8988T (cell line): ENCODE results near the gene CHSY1.
"Not testable (repeated sequence)": the region's sequence is repeated elsewhere in the genome, so short reads cannot be mapped to it uniquely, and the experiment has no call there.

Experiments used
- DNase-seq: peaks from one replicate; pipeline ENCODE4 v3.0.0; 2011

Gene CHSY1

DNA sequence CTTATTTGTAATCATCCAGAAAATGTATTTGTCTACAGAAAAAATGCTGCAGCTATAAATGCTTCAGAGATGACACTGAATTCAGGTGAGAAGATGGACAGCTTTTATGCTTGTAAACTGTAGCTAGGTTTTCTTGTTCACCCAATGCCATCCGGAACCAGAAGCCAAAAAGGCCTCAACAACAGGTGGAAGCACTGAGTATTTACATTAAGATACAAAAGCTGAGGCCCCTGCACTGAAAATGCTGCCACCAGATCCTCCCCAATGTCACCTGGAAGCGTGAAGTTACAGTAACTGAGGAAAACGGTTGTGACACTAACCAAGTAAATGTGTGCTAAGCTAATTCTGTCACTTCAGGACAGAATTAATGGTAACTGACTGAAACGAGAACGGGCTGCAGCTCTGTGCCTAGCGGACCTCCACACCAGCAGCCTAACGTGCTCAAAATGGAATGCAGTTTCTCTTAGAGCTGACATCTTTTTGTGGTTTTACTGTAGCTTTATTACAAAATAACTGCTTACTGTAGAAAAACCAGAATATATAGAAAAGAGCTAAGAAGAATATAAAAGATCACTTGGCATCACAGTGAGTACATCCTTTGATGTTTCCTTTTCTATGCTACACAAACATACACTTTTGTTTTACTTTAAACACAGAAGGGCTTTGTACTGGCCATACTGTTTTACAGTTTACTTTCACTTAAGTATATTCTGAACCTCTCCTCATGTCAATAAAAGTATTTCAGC, 7.6 kb downstream of the CHSY1 start:
- DNase-seq, result no peak

DNA sequence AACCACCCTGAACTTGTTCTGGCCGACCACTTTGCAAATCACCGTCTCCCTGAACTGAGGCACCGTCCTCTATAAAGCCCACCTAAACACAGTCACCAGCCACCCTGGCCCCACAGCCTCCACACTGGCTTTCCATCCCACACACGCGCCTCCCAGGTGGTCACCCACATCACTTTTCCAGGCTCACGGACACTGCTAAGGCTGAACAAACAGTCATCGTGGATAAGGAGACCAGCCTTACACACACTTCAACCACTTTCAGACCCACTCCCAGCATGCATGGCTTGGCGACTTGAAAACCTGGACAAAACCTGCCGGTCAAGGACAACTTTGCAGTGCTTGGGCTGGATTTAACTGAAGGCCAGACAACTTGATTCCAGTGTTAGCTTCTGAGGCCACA, 8.4 kb downstream of the CHSY1 start:
- DNase-seq, result no peak

DNA sequence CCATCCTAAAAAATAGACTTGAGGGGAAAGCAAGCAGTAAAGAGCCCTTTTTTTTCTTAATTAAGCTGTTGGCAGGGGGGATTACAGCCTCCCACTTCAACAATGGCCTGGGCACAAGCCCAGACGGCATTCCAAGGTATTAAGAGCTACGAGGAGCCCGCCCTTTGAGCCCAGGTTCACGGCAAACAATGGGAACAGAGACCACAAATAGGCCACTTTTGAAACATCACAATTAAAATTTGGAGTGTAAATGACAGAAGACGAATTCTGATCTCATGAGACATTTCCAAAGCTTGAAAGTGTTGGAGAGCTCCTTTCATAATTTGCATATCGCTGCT, 8.9 kb downstream of the CHSY1 start:
- no peak for DNase-seq

DNA sequence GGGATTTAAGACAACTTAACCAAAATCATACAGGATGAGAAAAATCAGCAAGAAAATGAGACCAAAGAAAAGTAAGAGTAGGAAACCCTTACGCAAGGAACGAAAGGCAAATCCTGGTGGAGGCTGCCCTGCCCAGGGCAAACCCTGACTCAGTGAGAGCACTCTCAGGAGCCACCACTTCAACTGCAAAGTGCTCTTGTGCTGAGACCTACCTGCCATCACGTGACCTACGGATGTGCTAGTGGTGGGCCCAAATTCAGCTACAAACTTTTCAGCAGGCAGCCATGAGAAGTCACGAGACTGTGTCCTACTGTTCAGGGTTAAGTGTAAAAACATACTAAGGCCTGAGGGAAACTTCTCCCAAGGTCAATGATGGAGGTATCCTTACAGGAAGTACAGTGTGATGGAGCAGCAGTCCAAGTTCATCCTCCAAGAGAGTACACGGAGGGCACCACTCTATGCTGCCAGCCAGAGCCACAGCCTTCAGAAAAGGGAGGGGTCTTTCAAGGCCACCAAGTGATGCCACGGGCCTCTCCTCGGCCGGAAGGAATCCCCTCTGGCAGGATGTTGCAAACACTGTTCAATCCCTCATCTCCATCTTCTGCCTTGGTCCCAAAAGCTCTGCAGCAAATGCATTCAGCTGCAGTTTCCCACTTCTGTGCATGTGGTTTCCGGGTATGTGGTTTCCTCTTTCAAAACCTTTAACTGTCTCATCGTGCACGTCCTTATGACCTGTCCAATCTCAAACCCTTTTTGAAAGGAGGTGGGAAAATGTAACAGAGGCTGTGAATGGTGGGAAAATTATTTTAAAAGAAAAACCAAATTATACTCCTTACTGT, 9.5 kb downstream of the CHSY1 start:
- DNase-seq, result no peak

DNA sequence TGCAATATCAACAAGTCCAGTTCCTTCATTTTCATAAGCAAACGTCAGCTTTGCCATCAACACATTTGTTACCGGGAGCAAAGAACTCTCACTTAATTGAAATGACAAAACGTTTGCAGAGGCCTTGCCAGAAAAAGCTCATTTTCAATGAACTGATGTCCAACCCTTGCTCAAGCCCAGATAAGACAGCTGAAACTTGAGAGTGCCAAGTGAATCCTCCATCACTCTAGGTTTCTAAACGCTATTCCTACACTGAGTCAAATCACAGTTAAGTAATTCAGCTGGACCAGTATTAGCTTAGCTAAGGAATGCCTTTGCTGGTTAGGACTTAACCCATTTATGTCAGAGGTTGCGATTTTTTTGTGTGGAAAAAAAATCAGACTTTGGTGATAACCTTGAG, 11.5 kb downstream of the CHSY1 start:
- DNase-seq, result no peak

DNA sequence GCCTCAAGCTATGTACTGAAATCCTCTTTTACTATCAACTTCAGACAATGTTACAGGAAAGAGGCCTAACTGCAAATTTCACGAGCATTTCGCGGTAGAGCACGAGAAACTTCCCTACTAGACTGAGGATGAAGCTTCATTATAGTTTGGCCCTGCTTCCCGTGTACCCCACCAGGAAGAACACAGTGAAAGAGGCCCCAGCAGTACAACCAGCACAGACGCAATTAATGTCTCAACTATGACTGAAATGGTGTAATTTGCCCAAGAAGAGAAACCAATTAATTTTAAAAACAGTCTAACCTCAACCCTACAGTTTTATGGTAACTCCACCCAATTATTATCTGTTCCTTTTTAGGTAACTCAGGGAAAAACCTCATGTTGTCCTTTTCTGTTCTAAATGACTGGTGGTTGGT, 12.1 kb downstream of the CHSY1 start:
- DNase-seq, result no peak

DNA sequence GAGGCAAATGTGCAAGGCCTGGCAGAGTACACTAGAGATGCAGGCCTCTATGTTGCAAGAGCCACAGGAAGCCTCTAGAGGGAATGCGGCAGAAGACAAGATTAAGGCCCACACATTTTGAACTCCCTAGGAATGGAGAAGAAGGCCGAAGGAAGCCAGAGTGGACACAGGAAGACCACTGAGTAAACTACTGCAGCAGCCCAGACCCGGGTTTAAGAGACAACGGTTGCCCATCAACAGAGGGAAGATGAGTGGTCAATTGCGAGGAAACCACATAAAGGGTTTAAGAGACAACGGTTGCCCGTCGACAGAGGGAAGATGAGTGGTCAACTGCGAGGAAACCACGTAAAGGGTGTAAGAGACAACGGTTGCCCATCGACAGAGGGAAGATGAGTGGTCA, 14.6 kb downstream of the CHSY1 start:
- DNase-seq, result no peak

DNA sequence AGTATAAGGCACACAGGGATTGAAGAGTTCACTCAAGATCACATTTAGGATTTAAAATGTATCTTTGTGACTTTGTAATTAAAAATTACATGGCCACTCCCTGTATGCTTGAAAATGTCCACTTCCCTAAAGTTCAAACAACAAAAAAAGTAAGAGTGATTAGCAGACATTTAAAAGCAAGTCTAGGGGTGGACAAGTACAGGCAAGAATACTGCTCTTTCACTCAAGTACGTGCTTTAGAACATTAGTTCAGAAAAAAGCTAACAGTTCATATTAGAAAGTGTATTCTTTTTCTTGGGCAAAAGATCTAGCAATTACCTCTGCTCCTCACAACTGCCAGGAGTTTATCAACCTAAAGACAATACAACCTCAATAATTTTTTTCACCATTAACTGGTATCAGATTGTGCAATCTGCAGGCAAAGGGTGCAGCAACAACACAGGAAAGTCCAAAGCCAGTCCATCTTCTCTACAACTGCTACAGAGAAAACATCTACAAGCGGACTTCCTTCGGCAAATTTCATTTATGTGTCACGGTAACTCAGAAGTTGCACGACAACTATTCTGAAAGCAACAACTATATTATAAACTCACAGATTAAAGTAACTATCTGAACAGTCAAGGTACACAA, 18.1 kb downstream of the CHSY1 start:
- DNase-seq, result no peak

DNA sequence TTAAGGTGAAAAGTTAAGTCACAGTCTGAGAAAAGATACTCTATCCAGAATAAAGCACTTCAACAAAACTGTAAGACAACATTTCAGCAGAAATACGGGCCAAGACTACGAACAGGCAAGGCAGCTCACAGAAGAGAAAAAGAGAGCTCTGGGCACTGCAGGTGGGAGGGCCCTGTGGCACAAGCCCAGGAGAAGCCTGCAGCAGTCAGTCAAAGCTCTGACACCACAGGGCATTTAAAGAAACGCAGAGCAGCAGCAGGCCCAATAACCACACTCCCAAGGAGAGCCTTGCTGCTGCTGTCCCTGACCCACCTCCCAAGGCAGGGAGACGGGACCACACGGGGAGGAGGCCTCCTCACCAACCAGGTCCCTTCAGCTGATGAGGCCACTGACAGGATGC, 19.2 kb downstream of the CHSY1 start:
- DNase-seq, result no peak

DNA sequence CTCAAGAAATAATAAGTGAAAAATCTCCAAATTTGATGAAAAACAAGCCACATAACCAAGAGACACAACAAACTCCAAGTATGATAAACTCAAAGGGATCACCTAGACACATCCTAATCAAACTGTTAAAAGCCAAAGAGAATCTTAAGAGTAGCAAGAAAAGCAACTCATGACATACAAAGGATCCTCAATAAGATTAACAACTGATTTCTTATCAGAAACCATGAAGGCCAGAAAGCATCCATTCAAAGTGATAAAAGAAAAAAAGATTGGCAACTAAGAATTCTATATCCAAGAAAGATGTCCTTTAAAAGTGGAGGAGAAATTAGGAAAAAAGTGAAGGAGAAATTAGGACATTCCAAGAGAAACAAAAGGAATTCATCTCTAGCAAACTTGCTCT, 23.5 kb downstream of the CHSY1 start:
- DNase-seq, result no peak

DNA sequence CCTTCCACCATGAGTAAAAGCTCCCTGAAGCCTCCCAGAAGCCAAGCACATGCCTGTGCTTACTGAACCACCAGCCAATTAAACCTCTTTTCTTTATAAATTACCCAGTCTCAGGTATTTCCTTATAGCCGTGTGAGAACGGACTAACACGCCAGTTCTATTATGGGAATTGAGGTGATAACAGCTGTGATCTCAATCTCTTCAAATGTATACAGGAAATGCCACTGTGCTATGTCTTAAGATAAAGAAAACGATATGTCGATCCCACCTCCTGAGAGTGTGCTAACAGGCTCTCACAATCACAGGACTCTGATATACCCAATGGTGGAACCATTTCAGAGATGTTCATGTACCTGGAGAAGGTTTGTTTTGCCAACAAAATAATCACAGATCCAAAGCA, 26.2 kb downstream of the CHSY1 start:
- no peak for DNase-seq

DNA sequence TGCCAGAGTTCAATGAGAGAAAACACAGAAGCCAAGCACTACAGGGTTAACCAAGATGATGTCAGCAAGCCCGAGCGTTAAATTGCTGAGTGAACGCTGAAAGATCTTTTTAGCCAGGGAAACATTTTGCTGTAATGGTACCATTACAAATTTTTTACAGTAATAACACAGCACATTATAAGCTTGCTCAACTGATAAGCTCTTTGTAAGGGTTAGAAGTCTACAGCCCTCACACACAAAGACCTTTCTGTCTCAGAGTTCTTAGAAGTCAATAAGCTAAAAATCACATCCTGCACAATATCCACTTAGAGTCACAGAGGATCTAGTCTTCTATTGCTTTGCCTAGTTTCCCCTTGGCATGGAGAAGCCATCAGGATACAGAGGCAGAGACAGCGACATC, 29.9 kb downstream of the CHSY1 start:
- no peak for DNase-seq

DNA sequence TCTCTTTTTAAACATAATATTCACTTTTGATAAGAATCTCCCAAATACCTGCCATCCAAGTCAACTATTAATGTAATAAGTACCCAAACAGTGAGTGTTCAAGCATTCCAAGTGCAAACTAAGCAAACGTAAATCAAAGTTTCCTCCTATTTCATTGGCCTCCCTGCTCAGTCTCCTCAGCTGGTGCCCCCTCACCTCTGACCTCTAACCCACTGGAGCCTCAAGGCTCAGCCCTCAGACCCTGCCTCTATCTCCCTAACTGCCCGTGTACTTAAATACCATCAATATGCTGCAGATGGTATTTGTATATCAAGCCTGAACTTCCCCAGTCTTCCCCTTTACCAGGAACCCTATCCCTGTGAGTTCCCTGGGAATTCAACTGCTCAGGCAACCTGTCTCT, 31.8 kb downstream of the CHSY1 start:
- no peak for DNase-seq

DNA sequence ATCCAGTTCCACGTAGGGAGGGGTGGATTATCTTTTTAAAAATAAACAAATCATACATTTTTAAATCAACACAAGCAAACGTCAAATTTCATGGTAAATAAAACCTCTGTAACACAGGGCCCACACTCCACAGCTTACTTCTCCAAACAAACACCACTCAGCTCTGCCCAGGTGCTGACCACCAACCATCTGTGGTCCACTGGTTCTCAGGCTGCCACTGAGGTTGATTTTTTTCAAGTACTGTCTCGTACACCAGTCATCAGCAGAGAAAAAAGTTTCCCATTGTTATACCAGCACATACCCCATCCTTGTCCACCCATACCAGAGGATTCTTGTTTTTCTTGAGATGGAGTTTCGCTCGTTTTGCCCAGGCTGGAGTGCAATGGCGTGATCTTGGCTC, 32.4 kb downstream of the CHSY1 start:
- no peak for DNase-seq

DNA sequence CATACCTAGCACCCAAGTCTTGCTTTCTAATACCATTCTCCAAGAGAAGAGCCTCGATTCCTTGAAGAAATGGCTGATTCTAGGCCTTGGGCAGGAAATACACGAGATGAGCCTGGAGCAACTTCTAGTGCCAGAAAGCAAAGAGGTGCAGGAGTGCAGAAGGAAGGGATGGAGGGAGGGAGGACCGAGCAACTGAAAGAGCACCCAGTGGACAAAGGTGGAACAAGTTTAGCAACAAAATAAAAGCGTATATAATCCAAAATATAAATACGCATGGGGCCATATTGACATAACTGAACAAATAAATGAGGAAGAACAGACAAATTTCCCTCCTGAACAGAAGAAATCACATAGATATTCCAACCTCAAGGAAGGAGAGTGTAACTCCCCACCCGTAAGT, 34.4 kb downstream of the CHSY1 start:
- no peak for DNase-seq

DNA sequence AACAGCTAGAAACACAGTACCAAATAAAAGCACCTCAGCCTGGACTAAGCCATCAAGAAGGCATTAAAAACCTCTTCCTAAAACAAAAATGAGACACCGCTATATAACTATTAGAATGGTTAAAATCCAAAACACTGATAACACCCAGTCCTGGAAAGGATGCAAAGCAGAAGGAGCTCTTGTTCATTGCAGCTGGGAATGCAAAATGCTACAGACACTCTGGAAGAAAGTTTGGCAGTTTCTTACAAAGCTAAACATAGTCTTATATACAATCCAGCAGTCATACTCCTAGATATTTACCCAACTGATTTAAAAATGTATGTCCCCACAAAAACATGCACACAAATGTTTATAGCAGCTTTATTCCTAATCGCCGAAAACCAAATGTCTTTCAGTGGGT, 35.7 kb downstream of the CHSY1 start:
- no peak for DNase-seq

DNA sequence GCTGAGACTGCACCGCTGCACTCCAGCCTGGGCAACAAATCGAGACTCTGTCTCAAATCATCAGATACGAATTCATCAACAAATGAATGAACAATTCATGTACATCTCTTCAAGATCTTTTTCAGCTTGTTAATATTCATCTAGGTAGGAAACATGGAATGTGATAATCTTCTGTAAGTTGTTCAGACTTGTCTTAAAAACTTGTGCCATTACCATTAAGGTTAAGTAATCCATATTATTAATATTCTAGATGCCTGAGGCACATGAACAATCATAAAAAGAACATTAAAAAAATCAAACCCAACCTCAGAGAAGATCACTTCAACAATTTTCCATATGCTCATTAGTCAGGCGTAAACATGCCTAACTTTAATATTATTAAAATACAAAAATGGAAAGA, 36.2 kb downstream of the CHSY1 start:
- no peak for DNase-seq

DNA sequence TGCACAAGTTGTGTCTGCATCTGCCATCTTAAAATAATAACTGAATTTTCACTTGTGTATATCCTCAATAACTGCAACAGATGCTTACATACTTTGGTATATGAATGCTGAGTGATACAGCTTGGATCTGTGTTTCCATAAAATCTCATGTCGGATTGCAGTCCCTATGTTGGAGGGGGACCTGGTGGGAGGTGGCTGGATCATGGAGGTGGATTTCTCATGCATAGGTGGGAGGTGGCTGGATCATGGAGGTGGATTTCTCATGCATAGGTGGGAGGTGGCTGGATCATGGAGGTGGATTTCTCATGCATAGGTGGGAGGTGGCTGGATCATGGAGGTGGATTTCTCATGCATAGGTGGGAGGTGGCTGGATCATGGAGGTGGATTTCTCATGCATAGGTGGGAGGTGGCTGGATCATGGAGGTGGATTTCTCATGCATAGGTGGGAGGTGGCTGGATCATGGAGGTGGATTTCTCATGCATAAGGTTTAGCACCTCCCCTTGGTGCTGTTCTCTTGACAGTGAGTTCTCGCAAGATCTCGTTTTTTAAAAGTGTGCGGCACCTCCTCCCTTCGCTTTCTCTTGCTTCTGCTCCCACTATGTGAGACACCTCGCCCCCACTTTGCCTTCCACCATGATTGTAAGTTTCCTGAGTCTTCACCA, 37.3 kb downstream of the CHSY1 start:
- DNase-seq, result not testable (repeated sequence)

DNA sequence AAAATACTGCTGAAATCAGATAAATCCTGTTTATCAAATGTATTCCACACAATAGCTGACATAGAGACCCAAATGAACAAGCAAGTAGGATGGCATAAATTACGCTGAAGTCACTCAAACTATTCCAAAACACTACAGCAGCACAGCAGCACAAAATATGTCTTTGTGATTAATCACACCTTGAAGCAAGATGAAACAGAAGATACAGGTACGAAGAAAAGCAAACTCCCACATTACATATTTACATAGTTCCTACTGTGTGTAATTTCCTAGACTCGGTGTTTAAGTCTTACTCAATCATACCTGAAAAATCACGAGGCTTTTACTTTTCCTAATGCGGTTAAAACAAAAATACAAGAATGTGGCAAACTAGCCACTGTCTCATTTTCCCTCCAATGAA, 38.3 kb downstream of the CHSY1 start:
- DNase-seq, result no peak

DNA sequence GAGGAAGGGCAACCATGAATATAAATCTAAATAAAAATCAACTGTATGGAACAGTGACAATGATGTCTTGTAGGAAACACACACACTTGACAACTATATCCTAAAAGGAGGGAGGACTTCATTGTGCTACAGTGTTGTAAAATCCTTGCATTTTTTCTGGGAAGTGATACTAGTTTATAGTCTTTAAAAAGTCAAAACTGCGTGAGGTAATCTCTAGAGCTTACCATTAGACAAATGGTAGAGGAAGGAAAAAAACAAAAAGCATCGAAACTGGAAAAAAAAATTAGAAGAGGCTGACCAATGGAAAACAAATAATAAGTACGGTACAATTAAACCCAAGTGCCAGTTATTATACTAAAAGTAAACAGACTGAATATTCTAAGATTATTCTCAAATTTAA, 38.7 kb downstream of the CHSY1 start:
- no peak for DNase-seq

DNA sequence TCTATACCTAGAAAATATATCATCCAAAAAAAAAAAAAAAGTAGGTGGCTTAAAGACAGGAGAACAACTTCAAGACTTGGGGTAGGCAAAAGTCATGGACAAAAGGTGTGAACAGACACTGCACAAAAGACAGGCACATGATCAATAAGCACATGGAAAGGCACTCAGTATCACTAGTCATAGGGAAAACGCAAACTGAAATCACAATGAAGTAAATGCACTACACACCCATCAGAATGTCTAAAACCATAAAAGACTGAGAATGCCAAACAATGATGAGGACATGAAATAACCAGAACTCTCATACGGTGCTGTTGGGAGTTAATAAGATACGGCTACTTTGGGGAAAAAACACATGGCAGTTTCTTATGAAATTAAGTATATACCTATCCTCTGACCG, 40.0 kb downstream of the CHSY1 start:
- no peak for DNase-seq

DNA sequence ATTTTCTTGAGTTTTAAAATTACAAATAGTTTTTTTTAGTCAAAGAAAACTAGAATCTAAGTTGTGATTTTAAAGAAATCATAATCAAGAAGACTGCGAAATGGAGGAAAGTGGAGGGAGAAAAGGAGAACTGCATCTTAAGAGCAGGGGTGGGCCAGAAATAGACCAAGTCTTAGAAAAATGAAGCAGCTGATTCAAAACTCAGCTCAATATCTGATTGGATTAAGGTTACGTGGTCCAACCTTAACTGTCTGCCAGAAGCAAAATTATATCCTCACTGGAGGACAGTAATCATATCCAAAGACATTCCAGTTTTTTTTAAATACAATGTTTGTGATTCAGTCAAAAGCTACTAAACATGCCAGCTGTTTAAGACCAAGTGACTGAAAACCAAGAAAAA, 41.4 kb downstream of the CHSY1 start:
- no peak for DNase-seq

DNA sequence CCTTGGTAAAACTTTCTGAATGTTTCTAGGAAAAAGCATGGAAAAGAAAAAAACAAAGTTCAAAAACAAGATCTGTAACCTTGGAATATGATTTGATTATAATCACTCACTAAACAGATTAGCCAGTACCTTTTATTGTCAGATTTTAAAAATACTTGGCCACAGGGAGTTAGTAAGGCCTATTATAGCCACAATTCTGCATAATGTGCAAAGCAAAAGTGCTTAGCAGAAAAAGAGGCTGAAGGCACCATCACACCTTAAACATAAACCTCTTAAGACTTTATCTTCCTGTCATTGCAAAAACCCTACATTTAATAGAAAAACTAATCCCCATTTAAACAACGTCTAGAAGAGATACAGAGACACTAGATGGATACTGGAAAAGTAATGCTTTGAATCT, 41.8 kb downstream of the CHSY1 start:
- no peak for DNase-seq
